Measurements from ENCODE around the gene FARSB. TPM values are rescaled to one million over a fixed set of nuclear protein-coding genes. Genes with fewer than 3 reads are reported as not detected.

The FARSB gene
- total and polyA plus RNA-seq, 8 donors = 12.4 to 26.5 (median 23.5) TPM

DNA sequence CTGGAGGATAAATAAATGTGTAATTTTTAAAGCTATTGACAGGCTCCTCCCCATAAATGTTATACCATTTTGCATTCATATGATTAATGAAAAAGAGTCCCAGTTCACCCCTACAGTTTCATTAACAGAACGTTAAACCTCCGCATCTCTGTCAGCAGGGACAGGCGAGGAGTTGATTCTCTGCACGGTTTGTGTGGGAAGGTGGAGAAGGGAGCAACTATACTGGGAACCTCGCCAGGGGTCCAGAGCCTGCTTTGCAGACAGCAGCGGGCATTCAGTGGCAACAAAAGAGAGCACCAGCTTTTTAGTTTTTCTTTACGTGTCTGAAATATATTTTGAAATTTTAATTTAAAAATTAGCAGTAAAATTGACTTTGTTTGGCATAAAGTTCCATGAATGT, 101.4 kb downstream of the FARSB start:
- Histone ChIP-seq H3K27me3 (peaks cover 0 to 14% of the 10 kb centered on the region in 2 donors), H3K36me3 (no peaks in the 10 kb centered on the region), H3K27ac (no peak overlapping the region), H3K4me3 (no peak overlapping the region), H3K4me1 (no peaks in the 10 kb centered on the region), H3K9me3 (no peaks in the 10 kb centered on the region)
- no peak for ATAC-seq
- intact Hi-C loops (cut with DNase I) = no loop called here
- no peak for TF ChIP-seq CTCF (IDR thresholded peaks at IDR 0.05)
- DNase-seq = no peak

GRCh38 chr2:222548992-222549391, 106.9 kb downstream of the FARSB start:
- no peak for TF ChIP-seq CTCF (IDR thresholded peaks at IDR 0.05)
- H3K9me3 ChIP-seq = no peaks in the 10 kb centered on the region
- intact Hi-C loops (cut with DNase I) = no loop called here
- H3K4me1 ChIP-seq = no peaks in the 10 kb centered on the region
- H3K27ac ChIP-seq = no peak overlapping the region
- H3K27me3 ChIP-seq = peaks cover 3 to 9% of the 10 kb centered on the region in 2 donors
- no peaks in the 10 kb centered on the region for H3K36me3 ChIP-seq
- DNase-seq (peak in 1 of 4 donors; percentile 41), ATAC-seq (no peak)
- no peak overlapping the region for H3K4me3 ChIP-seq

DNA sequence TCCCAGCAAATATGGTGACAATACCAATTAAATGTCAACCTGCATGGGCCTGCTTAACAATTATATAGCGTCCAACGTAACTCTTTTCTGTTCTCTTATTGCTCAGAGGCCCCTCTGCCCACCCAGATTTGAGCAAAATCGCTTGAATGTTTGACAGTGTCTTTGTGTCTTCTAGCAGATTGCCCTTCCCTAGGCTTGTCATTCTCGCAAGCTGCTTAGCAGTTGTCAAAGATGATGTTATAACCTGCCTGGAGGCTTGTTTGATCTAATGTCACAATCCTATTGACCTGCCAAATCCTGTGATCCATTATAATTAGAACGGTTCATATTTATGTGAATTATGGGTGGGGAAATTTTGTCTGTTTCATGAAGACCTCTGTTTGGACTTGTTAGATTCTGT, 108.8 kb downstream of the FARSB start:
- TF ChIP-seq CTCF (IDR thresholded peaks at IDR 0.05) = no peak
- no peak overlapping the region for H3K27ac ChIP-seq
- DNase-seq = no peak
- peaks cover 3 to 9% of the 10 kb centered on the region in 2 donors for H3K27me3 ChIP-seq
- intact Hi-C loops (cut with DNase I) = no loop called here
- no peak overlapping the region for H3K4me3 ChIP-seq
- H3K4me1 ChIP-seq = no peaks in the 10 kb centered on the region
- no peaks in the 10 kb centered on the region for H3K36me3 ChIP-seq
- ATAC-seq = no peak
- no peaks in the 10 kb centered on the region for H3K9me3 ChIP-seq

- TF ChIP-seq CTCF (IDR thresholded peaks at IDR 0.05) = no peak
Observed at GRCh38 chr2:222545823-222546795, 109.8 kb downstream of the FARSB start.

DNA sequence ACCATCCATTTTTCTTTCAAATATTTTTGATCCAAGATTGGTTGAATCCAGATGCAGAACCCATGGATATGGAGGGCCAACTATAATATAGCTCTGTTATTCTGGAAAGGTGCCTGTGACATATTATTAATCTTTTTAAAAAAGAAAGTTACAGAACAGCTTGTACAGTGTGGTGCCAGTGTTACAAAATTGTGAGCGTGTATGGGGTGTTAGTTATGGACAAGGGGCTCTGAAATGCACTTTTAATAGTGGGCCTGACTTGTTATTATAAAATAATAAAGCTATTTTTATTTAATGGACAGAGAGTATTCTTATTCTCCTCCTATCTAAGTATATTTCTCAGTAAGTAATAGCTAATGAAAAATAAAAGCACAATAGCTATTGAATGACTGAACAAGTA, 111.2 kb downstream of the FARSB start:
- no peak for ATAC-seq

More at GRCh38 chr2:222545823-222546795, 109.8 kb downstream of the FARSB start:
- Histone ChIP-seq H3K36me3 (no peaks in the 10 kb centered on the region), H3K27ac (no peak overlapping the region), H3K4me3 (no peak overlapping the region), H3K4me1 (no peaks in the 10 kb centered on the region), H3K9me3 (no peaks in the 10 kb centered on the region), H3K27me3 (peaks cover 3 to 7% of the 10 kb centered on the region in 2 donors)
- intact Hi-C loops (cut with DNase I) = no loop called here
- peak in 2 of 4 donors; percentile 25 to 44 for DNase-seq
- ATAC-seq = no peak

More for the DNA sequence above, 111.2 kb downstream of the FARSB start:
- Histone ChIP-seq H3K9me3 (no peaks in the 10 kb centered on the region), H3K36me3 (no peaks in the 10 kb centered on the region), H3K4me3 (no peak overlapping the region), H3K4me1 (no peaks in the 10 kb centered on the region), H3K27me3 (peaks cover 0 to 3% of the 10 kb centered on the region in 2 donors), H3K27ac (no peak overlapping the region)
- intact Hi-C loops (cut with DNase I) = no loop called here
- TF ChIP-seq CTCF (IDR thresholded peaks at IDR 0.05) = no peak
- DNase-seq = peak in 1 of 4 donors; percentile 23

Data from left lung (tissue), 10 donors.